Fibroblast of pulmonary artery (primary cell): Measurements from ENCODE around the gene MFRP.

ENCODE experiments used
- DNase-seq: peaks from one replicate; pipeline ENCODE4 v3.0.0-alpha.2; 2010; ENCODE audit warnings: low read depth
- H3K4me3 ChIP-seq: replicated peaks from 2 replicates; pipeline ENCODE4 v1.5.1; 2011; ENCODE audit warnings: low read depth, mild to moderate bottlenecking, control low read depth, low read length, moderate library complexity
- CTCF ChIP-seq: IDR thresholded peaks from 2 replicates; pipeline ENCODE4 v1.5.1; 2011; ENCODE audit warnings: mild to moderate bottlenecking, control low read depth, low read length, inconsistent platforms; ENCODE audit errors: missing control alignments

MFRP gene

GRCh38 chr11:119381181-119381988, 34.9 kb upstream of the MFRP start, which contains the start of gene USP2:
Gene USP2 (minus strand): TSS chr11:119381690. CDS start chr11:119373480, 8,210 bp downstream.
- peak; percentile 96 for DNase-seq
- peak within 1 kb of the TSS; percentile 58 for H3K4me3 ChIP-seq
- peak; percentile 65 for TF ChIP-seq CTCF

GRCh38 chr11:119380827-119381180, 34.3 kb upstream of the MFRP start:
- no peak for TF ChIP-seq CTCF
- peak overlapping the region; percentile 58 for H3K4me3 ChIP-seq

GRCh38 chr11:119380160-119380826, 33.8 kb upstream of the MFRP start:
- no peak overlapping the region for H3K4me3 ChIP-seq
- TF ChIP-seq CTCF, result no peak
- no peak for DNase-seq

More at GRCh38 chr11:119380827-119381180, 34.3 kb upstream of the MFRP start:
- no peak for DNase-seq

GRCh38 chr11:119378851-119379465, 32.5 kb upstream of the MFRP start:
- DNase-seq, result no peak
- no peak overlapping the region for H3K4me3 ChIP-seq
- no peak for TF ChIP-seq CTCF

GRCh38 chr11:119377961-119378667, 31.6 kb upstream of the MFRP start:
- TF ChIP-seq CTCF, result no peak
- no peak for DNase-seq
- H3K4me3 ChIP-seq, result no peak overlapping the region

GRCh38 chr11:119377112-119377901, 30.8 kb upstream of the MFRP start:
- no peak for TF ChIP-seq CTCF
- no peak overlapping the region for H3K4me3 ChIP-seq
- DNase-seq, result no peak
